Ovary (tissue), 3 donors: Measurements from ENCODE around the gene SORT1.

Experiments used
- EP300 ChIP-seq: sonication (generic); formaldehyde crosslinking; IDR thresholded peaks from one replicate; pipeline ENCODE4 v1.6.1; 2017; ENCODE audit warnings: antibody characterized with exemption
- POLR2A ChIP-seq: fragments of 450-650 bp; IDR thresholded peaks from one replicate; pipeline ENCODE4 v1.6.1; 2017; ENCODE audit warnings: antibody characterized with exemption, mild to moderate bottlenecking, moderate library complexity
- TF ChIP-seq, protein P1 (sequence below), 3 donors: fragments of 450-650 bp in 2 of 3; fragments of 200-600 bp in 1 of 3; IDR thresholded peaks; one replicate each; pipeline versions ENCODE4 v1.5.1 to v1.8.0; 2016 to 2022; ENCODE audit warnings: antibody characterized with exemption in 3 of 3, mild to moderate bottlenecking in 1 of 3
- donor health status: DM: no; HTN: no; CAD: no.

DNA sequence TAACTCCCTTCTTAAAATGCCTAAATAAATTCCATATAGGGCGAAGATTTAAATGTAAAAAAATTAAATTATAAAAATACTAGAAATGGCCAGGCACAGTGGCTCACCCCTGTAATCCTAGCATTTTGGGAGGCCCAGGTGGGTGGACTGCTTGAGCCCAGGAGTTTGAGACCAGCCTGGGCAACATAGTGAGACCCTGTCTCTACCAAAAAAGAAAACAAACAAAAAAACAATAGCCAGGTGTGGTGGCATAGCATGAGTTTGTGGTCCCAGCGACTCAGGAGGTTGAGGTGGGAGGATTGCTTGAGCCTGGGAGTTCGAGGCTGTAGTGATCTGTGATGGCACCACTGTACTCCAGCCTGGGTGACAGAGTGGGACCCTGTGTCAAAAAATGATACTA, 17.8 kb downstream of the SORT1 start:
- TF ChIP-seq, protein P1, sequence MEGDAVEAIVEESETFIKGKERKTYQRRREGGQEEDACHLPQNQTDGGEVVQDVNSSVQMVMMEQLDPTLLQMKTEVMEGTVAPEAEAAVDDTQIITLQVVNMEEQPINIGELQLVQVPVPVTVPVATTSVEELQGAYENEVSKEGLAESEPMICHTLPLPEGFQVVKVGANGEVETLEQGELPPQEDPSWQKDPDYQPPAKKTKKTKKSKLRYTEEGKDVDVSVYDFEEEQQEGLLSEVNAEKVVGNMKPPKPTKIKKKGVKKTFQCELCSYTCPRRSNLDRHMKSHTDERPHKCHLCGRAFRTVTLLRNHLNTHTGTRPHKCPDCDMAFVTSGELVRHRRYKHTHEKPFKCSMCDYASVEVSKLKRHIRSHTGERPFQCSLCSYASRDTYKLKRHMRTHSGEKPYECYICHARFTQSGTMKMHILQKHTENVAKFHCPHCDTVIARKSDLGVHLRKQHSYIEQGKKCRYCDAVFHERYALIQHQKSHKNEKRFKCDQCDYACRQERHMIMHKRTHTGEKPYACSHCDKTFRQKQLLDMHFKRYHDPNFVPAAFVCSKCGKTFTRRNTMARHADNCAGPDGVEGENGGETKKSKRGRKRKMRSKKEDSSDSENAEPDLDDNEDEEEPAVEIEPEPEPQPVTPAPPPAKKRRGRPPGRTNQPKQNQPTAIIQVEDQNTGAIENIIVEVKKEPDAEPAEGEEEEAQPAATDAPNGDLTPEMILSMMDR (IDR thresholded peaks at IDR 0.05) = no peak
- TF ChIP-seq POLR2A (no peak), EP300 (no peak)
